Prostate gland (tissue), 2 donors: Measurements from ENCODE around the gene ZCRB1. TPM values are rescaled to one million over a fixed set of nuclear protein-coding genes. Genes with fewer than 3 reads are reported as not detected.

Experiments
- DNase-seq: peaks from one replicate; pipeline ENCODE4 v3.0.0-alpha.2; 2019; ENCODE audit warnings: low spot score
- H3K27ac ChIP-seq, 2 donors: fragments of 200-600 bp; sonication (generic); 2 replicates each; pipeline ENCODE4 v1.5.1; 2017 to 2019
- H3K27me3 ChIP-seq: fragments of 200-600 bp; sonication (generic); replicated peaks from 2 replicates; pipeline ENCODE4 v1.5.1; 2019; ENCODE audit not compliant: insufficient read depth
- H3K36me3 ChIP-seq, 2 donors: fragments of 200-600 bp; sonication (generic); 1 replicate in 1 of 2; 2 replicates in 1 of 2; pipeline versions ENCODE4 v1.5.1 to v1.8.1; 2017 to 2019
- H3K4me1 ChIP-seq: fragments of 200-600 bp; sonication (generic); replicated peaks from 2 replicates; pipeline ENCODE4 v1.5.1; 2019
- H3K4me3 ChIP-seq, 2 donors: fragments of 200-600 bp; sonication (generic); 2 replicates each; pipeline ENCODE4 v1.5.1; 2017 to 2019
- H3K9me3 ChIP-seq: fragments of 200-600 bp; sonication (generic); 2 replicates; pipeline ENCODE4 v1.5.1; 2017
- CTCF ChIP-seq, 4 experiments: fragments of 200-600 bp in 2 of 4; fragments of 450-650 bp in 2 of 4; sonication (generic) in 2 of 4; IDR thresholded peaks; 1 replicate in 3 of 4; 2 replicates in 1 of 4; pipeline ENCODE4 v1.5.1; 2016 to 2019; ENCODE audit warnings: antibody characterized with exemption in 4 of 4, mild to moderate bottlenecking in 2 of 4, moderate library complexity in 2 of 4
- POLR2A ChIP-seq: fragments of 450-650 bp; IDR thresholded peaks from one replicate; pipeline ENCODE4 v1.6.1; 2016; ENCODE audit warnings: antibody characterized with exemption, mild to moderate bottlenecking
- POLR2AphosphoS5 ChIP-seq: sonication (generic); formaldehyde crosslinking; IDR thresholded peaks from one replicate; pipeline ENCODE4 v1.6.1; 2017; ENCODE audit warnings: antibody characterized with exemption
- WGBS: methylation state at CpG from one replicate; pipeline ENCODE4 v1.1.5; 2018; 5-methylcytosine and 5-hydroxymethylcytosine counted together
- intact Hi-C: fragments of 100-400 bp; cut with DNase I; formaldehyde crosslinking; loops from one replicate; pipeline ENCODE4 v1.14.2; 2022
- total RNA-seq, 2 donors: library from RNA; depleted of rRNA; stranded (reverse); fragments of >200 nt; gene quantifications; one replicate each; pipeline ENCODE4 v1.1.0, GENCODE V29; 2016

The ZCRB1 gene
- total RNA-seq, 2 donors from 2014 or later = 31.4 to 49.7 TPM

- Histone ChIP-seq H3K27me3 (no peaks in the 10 kb centered on the region), H3K4me3 (no peak overlapping the region), H3K4me1 (no peaks in the 10 kb centered on the region), H3K27ac (no peak overlapping the region), H3K36me3 (no peaks in the 10 kb centered on the region), H3K9me3 (no peaks in the 10 kb centered on the region)
- no peak for DNase-seq
- no peak for TF ChIP-seq CTCF (IDR thresholded peaks at IDR 0.05)
- TF ChIP-seq POLR2A = no peak
- TF ChIP-seq POLR2AphosphoS5 = no peak
- 94% methylated on average over 2 of the region's 2 CpGs for WGBS
- intact Hi-C loops = no loop called here
Measured at GRCh38 chr12:42285431-42285830, 40.5 kb downstream of the ZCRB1 start.

GRCh38 chr12:42284876-42285275 lies 41.0 kb downstream of the ZCRB1 start:
- Histone ChIP-seq H3K27me3 (no peaks in the 10 kb centered on the region), H3K27ac (no peak overlapping the region), H3K36me3 (no peaks in the 10 kb centered on the region), H3K4me3 (no peak overlapping the region), H3K4me1 (no peaks in the 10 kb centered on the region), H3K9me3 (no peaks in the 10 kb centered on the region)
- intact Hi-C loops = no loop called here
- WGBS = 87% methylated on average over 2 of the region's 2 CpGs
- TF ChIP-seq POLR2AphosphoS5 (no peak), CTCF (IDR thresholded peaks at IDR 0.05) (no peak), POLR2A (no peak)
- DNase-seq = no peak

DNA sequence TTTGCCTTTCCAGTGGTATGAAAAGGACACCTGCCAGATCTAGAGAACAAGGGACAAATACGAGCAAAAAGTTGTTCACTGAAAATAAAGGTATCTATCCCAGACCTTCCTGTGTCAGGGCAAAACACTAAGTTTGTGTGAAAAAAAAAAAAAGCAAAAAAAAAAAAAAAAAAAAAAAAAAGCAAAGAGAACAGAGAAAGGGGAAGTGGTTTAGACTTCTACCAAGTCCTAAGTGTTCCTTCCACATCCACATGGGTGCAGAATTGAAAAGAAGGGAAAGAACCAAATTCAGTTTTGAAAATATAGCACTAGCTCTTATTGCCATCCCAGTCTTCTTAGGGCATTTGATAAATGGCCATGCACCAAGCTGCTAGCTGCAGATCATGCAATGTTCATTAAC lies 41.7 kb downstream of the ZCRB1 start:
- Histone ChIP-seq H3K4me1 (no peaks in the 10 kb centered on the region), H3K27me3 (no peaks in the 10 kb centered on the region), H3K36me3 (no peaks in the 10 kb centered on the region), H3K27ac (no peak overlapping the region), H3K9me3 (no peaks in the 10 kb centered on the region), H3K4me3 (no peak overlapping the region)
- no peak for DNase-seq
- WGBS = 76% methylated on average over 1 of the region's 1 CpG
- TF ChIP-seq CTCF (IDR thresholded peaks at IDR 0.05) (no peak), POLR2A (no peak), POLR2AphosphoS5 (no peak)
- intact Hi-C loops = no loop called here

GRCh38 chr12:42283739-42284138 lies 42.2 kb downstream of the ZCRB1 start:
- Histone ChIP-seq H3K4me1 (no peaks in the 10 kb centered on the region), H3K27me3 (no peaks in the 10 kb centered on the region), H3K27ac (no peak overlapping the region), H3K36me3 (no peaks in the 10 kb centered on the region), H3K9me3 (no peaks in the 10 kb centered on the region), H3K4me3 (no peak overlapping the region)
- intact Hi-C loops = no loop called here
- no peak for DNase-seq
- no peak for TF ChIP-seq POLR2AphosphoS5
- no peak for TF ChIP-seq CTCF (IDR thresholded peaks at IDR 0.05)
- no peak for TF ChIP-seq POLR2A

DNA sequence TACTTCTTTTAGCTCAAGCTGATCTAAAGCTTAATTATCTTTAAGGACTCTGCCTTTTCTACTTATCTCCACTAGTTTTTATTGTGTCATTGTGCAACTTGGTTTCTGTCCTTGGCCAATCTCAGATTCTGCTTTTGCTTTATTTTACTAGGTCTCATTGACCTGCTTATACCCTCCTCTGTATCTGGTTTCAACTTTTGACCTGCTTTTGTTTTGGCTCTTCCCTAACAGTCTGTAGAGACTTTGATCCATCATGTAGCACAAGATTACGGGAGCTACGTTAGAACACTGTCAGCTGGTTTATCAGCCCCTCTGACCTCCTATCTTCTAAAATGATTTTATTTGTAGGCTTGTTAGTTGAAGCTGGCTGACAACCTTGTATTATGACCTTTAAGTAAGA lies 43.6 kb downstream of the ZCRB1 start:
- intact Hi-C loops = no loop called here
- Histone ChIP-seq H3K36me3 (no peaks in the 10 kb centered on the region), H3K27me3 (no peaks in the 10 kb centered on the region), H3K4me1 (no peaks in the 10 kb centered on the region), H3K27ac (no peak overlapping the region), H3K9me3 (no peaks in the 10 kb centered on the region), H3K4me3 (no peak overlapping the region)
- TF ChIP-seq CTCF (IDR thresholded peaks at IDR 0.05) (no peak), POLR2AphosphoS5 (no peak), POLR2A (no peak)
- 64% methylated on average over 2 of the region's 2 CpGs for WGBS
- no peak for DNase-seq
